Mucosa of descending colon (tissue), 3 donors: ENCODE measurements around the gene CST9L. TPM values are rescaled to one million over a fixed set of nuclear protein-coding genes. Genes with fewer than 3 reads are reported as not detected.

Source experiments
- ATAC-seq: fragments of 200-7000 bp; cut with Tn5 transposase; one replicate; pipeline ENCODE4 v1.9.1; 2020; ENCODE audit warnings: mild to moderate bottlenecking, moderate library complexity
- DNase-seq, 3 donors: peaks; one replicate each; pipeline ENCODE4 v3.0.0-alpha.2; 2020
- H3K36me3 ChIP-seq: fragments of 200-600 bp; one replicate; pipeline ENCODE4 v1.8.0; 2021; ENCODE audit warnings: low read depth, mild to moderate bottlenecking
- H3K4me1 ChIP-seq: fragments of 200-600 bp; one replicate; pipeline ENCODE4 v1.8.0; 2021; ENCODE audit warnings: low read depth, mild to moderate bottlenecking
- H3K4me3 ChIP-seq: fragments of 200-600 bp; one replicate; pipeline ENCODE4 v1.8.0; 2021; ENCODE audit warnings: mild to moderate bottlenecking
- H3K9me3 ChIP-seq: fragments of 200-600 bp; one replicate; pipeline ENCODE4 v1.8.0; 2021; ENCODE audit warnings: mild to moderate bottlenecking
- CTCF ChIP-seq: fragments of 200-600 bp; IDR thresholded peaks from one replicate; pipeline ENCODE4 v1.8.0; 2022; ENCODE audit warnings: antibody characterized with exemption, mild to moderate bottlenecking
- intact Hi-C, 2 donors: fragments of 100-400 bp; cut with DNase I in 1 of 2; cut with micrococcal nuclease in 1 of 2; formaldehyde crosslinking; loops; one replicate each; pipeline versions ENCODE4 v1.11.0 to v1.11.1; 2022; cut with DNase I, micrococcal nuclease
- total RNA-seq, 3 donors: library from RNA; stranded (reverse); fragmentation: NEBNext Ultra II Directional in 2 of 3; extraction: Animal tissue kit (Norgen Biotek cat#: 25700) in 2 of 3; gene quantifications; one replicate each; pipeline versions ENCODE4 v1.2.1 to v1.2.4, GENCODE V29; 2021 to 2023
- donor health status: DM: no; HTN: no; CAD: no; lungs with moderate emphysema.
- donor health status: DM: no; HTN: no; CAD: no.
- donor health status: DM: no; HTN: yes; CAD: no.

The CST9L gene
- total RNA-seq, 3 donors from 2014 or later: not detected

GRCh38 chr20:23550227-23550626 lies 18.1 kb downstream of the CST9L start:
- no peaks in the 10 kb centered on the region for H3K4me1 ChIP-seq
- no peak for ATAC-seq
- no peak for TF ChIP-seq CTCF
- DNase-seq: no peak
- no peak overlapping the region for H3K4me3 ChIP-seq
- H3K36me3 ChIP-seq: no peaks in the 10 kb centered on the region
- no peaks in the 10 kb centered on the region for H3K9me3 ChIP-seq
- intact Hi-C loops: no loop called here

- no peak overlapping the region for H3K4me3 ChIP-seq
- H3K36me3 ChIP-seq: no peaks in the 10 kb centered on the region
- DNase-seq (no peak), ATAC-seq (no peak)
- TF ChIP-seq CTCF: no peak
- no peaks in the 10 kb centered on the region for H3K9me3 ChIP-seq
- intact Hi-C loops: no loop called here
- no peaks in the 10 kb centered on the region for H3K4me1 ChIP-seq
These were observed 19.9 kb downstream of the CST9L start for GRCh38 chr20:23548408-23548807.

- DNase-seq: no peak
- Histone ChIP-seq H3K9me3 (no peaks in the 10 kb centered on the region), H3K36me3 (no peaks in the 10 kb centered on the region), H3K4me1 (no peaks in the 10 kb centered on the region), H3K4me3 (no peak overlapping the region)
- no peak for ATAC-seq
- TF ChIP-seq CTCF: no peak
- intact Hi-C loops: no loop called here
These were observed 20.7 kb downstream of the CST9L start for GRCh38 chr20:23547613-23548012.

GRCh38 chr20:23546435-23547144 lies 21.7 kb downstream of the CST9L start:
- TF ChIP-seq CTCF: no peak
- ATAC-seq (no peak), DNase-seq (no peak)
- intact Hi-C loops: no loop called here
- Histone ChIP-seq H3K36me3 (no peaks in the 10 kb centered on the region), H3K9me3 (no peaks in the 10 kb centered on the region), H3K4me3 (no peak overlapping the region), H3K4me1 (no peaks in the 10 kb centered on the region)

GRCh38 chr20:23544133-23544532 lies 24.2 kb downstream of the CST9L start:
- Histone ChIP-seq H3K9me3 (no peaks in the 10 kb centered on the region), H3K36me3 (no peaks in the 10 kb centered on the region), H3K4me3 (no peak overlapping the region), H3K4me1 (no peaks in the 10 kb centered on the region)
- no peak for TF ChIP-seq CTCF
- no peak for DNase-seq
- intact Hi-C loops: no loop called here
- no peak for ATAC-seq

- TF ChIP-seq CTCF: no peak
- no peak overlapping the region for H3K4me3 ChIP-seq
- no peaks in the 10 kb centered on the region for H3K36me3 ChIP-seq
- ATAC-seq (no peak), DNase-seq (no peak)
- no peaks in the 10 kb centered on the region for H3K4me1 ChIP-seq
- no peaks in the 10 kb centered on the region for H3K9me3 ChIP-seq
- intact Hi-C loops: no loop called here
These were observed 25.5 kb downstream of the CST9L start for GRCh38 chr20:23542801-23543200.
